GM18861 (cell line): ENCODE data around the gene CCNDBP1.
"Not testable (repeated sequence)": the region's sequence is repeated elsewhere in the genome, so short reads cannot be mapped to it uniquely, and the experiment has no call there.

ENCODE experiments used
- ATAC-seq: cut with Tn5 transposase; IDR thresholded peaks from one replicate; pipeline ENCODE4 v1.9.1; 2021; ENCODE audit not compliant: unreplicated experiment

The CCNDBP1 gene

GRCh38 chr15:43190178-43190577, 5.0 kb downstream of the CCNDBP1 start:
- no peak for ATAC-seq

DNA sequence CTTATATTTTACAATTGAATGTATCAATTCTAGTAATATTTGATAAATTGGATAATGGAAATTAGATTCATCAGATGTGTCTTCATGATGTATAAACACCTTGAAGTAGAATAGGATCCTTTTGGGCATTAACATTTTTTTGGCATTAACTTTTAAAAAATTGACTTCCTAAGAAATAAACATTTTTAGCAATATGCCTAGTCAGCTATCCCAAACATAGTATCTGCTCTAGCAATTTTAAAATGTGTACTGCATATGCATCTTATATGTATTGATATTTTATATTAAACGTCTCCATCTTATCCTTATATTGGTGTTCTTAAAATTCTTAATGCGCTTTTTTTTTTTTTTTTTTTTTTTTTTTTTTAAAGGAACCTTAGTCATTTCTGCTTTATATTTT, 8.5 kb downstream of the CCNDBP1 start:
- no peak for ATAC-seq

GRCh38 chr15:43194795-43195194, 9.6 kb downstream of the CCNDBP1 start:
- ATAC-seq, result no peak

GRCh38 chr15:43196760-43197548, 11.8 kb downstream of the CCNDBP1 start:
- no peak for ATAC-seq

DNA sequence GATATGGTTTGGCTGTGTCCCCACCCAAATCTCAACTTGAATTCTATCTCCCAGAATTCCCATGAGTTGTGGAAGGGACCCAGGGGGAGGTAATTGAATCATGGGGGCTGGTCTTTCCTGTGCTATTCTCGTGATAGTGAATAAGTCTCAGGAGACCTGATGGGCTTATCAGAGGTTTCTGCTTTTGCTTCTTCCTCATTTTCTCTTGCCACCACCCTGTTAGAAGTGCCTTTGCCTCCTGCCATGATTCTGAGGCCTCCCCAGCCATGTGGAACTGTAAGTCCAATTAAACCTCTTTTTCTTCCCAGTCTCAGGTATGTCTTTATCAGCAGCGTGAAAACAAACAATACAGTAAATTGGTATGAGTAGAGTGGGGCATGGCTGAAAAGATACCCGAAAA, 12.6 kb downstream of the CCNDBP1 start:
- not testable (repeated sequence) for ATAC-seq

GRCh38 chr15:43198556-43198955, 13.4 kb downstream of the CCNDBP1 start:
- not testable (repeated sequence) for ATAC-seq

- ATAC-seq, result no peak
These were observed 13.8 kb downstream of the CCNDBP1 start for GRCh38 chr15:43198992-43199391.

DNA sequence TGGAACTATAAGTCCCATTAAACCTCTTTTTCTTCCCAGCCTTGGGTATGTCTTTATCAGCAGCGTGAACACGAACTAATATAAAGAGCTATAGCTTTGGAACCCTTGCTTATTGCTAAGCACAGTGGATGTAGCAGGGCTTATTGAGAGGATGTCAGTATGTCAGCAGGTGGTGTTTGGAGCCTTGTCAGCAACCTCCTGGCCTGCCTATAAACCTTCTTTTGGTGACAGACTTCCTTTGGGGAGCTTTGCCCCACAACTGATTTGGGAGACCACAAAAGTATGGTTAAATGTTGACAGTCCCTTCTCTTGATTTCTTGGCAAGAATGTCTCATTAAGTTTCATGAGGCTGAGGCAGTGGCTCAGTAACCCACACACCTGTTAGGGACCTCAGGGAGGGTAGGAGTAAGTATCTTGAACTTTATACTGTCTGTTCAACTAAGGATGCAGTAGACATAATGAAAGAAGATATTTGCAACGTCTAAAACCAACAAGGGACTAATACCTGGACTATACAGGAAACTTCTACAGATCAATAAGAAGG, 14.8 kb downstream of the CCNDBP1 start:
- ATAC-seq, result no peak

- ATAC-seq, result no peak
These were observed 19.1 kb downstream of the CCNDBP1 start for GRCh38 chr15:43204016-43204901.

- no peak for ATAC-seq
These were observed 20.9 kb downstream of the CCNDBP1 start for GRCh38 chr15:43206054-43206453.

DNA sequence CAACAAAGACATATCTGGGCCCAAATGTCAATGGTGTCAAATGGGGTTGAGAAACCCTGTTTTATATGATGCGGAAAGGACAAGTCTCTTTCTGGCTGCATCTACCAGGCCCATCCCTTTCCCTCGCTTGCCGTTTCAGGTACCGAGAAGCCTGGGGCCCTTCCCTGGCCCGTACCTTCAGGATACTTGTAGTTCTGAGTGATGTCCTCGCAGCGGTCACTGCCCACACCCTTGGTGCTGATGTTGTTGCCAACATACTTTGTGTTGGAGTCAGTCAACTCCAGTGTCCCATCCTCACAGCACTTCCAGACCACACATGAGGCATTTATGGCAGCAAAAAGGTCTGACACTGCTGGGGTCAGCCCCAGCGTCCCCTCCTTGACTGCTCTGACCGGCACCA, 21.8 kb downstream of the CCNDBP1 start:
- ATAC-seq, result no peak

DNA sequence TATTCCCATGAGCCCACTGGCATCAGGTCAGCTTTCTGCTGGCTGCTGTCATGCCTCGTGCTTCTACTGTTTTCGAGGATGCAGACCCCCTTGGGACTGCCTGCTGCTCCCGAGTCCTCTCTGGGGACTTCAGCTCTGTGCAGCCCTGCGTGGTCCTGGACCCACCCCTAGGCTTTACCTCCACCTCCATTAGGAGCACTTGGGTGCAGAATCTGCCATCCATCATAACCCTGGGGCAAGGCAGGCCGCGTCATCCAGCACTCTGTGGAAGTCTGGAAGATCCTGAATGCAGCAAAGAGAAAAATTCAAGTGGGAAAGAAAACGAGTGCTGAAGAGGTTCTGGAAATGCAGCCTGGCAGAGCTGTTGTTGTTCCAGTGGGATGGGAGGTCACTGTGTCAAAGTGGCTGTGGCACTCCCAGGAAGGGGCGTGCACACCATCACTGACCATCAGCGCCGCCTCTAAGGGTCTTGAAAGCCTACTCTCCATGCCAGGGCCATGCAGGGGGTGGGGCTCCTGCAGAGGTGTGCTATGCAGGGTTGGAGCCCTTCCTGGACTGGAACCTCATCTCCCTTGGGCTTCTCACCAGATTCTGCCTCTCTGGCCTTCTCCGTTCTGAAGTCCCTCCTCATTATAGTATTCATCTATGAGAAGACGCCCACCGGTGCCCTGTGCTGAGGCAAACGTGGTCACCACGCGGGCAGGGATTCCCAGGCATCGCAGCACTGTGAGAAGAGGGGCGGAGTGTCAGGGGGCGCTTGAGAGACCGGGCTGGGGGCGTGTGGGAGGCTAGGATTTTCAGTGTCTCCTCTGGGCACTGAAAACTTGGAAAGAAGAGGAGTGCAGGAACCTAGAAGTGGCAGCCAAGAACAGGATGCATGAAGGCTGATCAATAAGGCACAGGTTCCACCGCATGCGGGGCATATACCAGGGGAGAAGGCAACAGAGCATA, 23.1 kb downstream of the CCNDBP1 start:
- no peak for ATAC-seq

DNA sequence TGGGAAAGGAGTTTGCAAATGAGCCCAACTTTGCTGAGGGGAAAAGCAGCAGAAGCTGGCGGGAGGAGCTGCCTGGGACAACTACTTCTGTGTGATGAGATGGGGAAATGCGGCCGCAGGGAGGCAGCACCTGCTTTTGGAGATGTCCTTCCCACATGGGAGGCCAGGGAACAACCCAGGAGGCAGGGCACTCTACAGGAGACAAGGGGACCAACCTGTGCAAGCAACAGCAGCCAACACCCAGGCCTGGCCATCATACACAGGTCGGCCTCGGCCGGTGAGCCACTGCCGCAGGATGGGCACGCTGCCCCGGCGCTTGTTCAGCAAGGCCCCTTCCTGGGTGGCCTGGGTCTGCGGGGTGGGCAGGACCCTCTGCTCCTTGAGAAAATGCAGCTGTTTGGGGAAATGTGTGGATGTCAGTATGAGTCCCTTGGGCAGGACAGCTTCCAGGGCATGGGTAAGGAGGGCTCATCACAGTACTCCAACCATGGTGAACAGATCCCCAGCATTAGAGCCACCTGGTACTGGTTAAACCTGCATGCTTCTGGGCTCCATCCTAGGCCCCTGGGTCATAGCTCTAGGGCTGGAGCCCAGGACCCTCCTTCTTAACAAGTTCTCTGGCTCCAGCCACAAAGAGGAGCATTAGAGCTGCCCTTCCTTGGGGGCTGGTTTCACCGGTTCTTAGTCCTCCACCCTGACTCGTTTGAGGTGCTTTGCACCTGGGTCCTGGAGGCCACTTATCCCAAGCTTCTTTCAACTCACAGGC, 24.0 kb downstream of the CCNDBP1 start:
- no peak for ATAC-seq

DNA sequence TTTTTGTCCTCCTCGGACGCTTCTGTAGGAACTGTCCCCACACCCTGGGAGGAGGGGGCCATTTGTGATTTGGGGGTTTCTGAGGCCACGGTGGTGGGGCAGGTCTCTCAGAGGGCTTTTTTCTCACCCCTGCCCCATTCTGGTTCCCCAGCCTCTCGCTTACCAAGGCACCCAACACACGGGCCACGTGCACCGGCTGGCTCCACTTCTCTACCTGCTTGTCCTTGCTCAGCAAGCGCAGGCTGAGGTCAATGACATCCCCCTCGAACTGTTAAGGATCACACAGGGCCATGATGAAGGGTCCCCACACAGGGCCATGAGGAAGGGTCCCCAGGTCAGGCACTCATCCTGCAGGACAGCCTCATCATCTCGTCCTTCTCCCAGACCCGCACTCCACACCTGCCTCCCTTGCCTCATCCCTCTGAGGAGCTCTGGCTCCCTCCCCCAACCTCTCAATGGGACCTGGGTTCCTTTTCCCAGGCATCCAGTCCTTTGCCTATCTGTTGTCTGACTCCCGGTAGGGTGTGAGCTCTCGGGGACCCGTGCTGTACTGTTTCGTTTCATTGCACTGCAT, 25.1 kb downstream of the CCNDBP1 start:
- no peak for ATAC-seq

DNA sequence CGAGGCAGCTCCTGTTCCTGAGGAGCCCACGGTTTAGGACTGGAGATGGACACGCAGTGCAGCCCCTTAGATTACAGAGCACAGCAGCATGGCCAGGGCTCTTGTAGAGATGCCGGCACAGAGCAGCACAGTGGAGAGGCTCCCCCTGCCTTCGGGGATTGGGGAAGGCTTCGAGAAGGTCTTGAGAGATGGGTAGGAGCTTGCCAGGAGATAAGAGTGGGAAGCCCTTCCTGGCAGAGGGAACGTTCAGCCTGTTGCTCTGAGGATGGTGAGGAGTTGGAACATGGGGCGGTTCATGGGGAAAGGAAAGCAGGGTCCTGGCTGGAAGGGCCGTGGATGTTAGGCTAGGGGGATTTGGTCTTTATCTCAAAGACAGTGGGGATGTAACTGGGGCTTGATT, 25.6 kb downstream of the CCNDBP1 start:
- no peak for ATAC-seq

- no peak for ATAC-seq
These were observed 26.1 kb downstream of the CCNDBP1 start for GRCh38 chr15:43211224-43211735.

GRCh38 chr15:43212299-43212698, 27.1 kb downstream of the CCNDBP1 start:
- ATAC-seq, result no peak

- no peak for ATAC-seq
These were observed 27.7 kb downstream of the CCNDBP1 start for GRCh38 chr15:43212951-43213350.

DNA sequence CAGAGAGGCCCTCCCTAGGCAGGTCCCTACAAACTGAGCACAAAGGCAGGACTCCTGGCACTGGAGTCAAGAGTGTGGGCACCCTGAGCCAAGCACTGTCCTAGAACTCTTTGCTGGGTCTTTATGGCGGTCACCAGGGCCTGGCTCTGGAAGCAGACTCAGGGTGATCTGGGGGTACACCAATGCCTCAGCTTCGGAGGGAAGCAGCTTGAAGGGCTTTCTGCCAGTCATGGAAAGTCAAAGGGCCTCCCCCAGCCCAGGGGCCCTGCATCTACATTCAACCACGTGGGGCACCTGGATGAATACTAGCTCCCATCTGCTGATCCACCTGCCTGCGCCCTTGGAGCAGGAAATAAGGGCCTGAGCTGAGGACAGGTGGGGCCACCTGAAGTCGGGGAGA, 28.3 kb downstream of the CCNDBP1 start:
- ATAC-seq, result no peak
